ENCODE results near the gene PATE2. TPM values are rescaled to one million over a fixed set of nuclear protein-coding genes. Genes with fewer than 3 reads are reported as not detected.

The PATE2 gene
- total and polyA plus RNA-seq, 2 experiments from 2014 or later: not detected

GRCh38 chr11:125763483-125763882, 15.1 kb downstream of the PATE2 start:
- no peaks in the 10 kb centered on the region for H3K9me2 ChIP-seq (ENCODE audit: insufficient read depth)
- in situ Hi-C loops (cut with MboI): no loop called here
- no peak overlapping the region for H3K9ac ChIP-seq
- WGBS, 2 experiments (ENCODE audit: low coverage in 1 of 2, low lambda C conversion rate in 2 of 2, missing lambda C conversion rate in 2 of 2): 61% methylated on average over 2 of the region's 2 CpGs
- H3K4me1 ChIP-seq (ENCODE audit: insufficient read depth): no peaks in the 10 kb centered on the region
- H3K27ac ChIP-seq: no peak overlapping the region
- H3K27me3 ChIP-seq (replicated peaks; ENCODE audit: insufficient read depth): peaks cover 28% of the 10 kb centered on the region
- no peaks in the 10 kb centered on the region for H3K79me2 ChIP-seq (ENCODE audit: insufficient read depth)
- H3K36me3 ChIP-seq (ENCODE audit: low read depth): no peaks in the 10 kb centered on the region
- H3F3A ChIP-seq (ENCODE audit: insufficient read depth): no peaks in the 10 kb centered on the region
- TF ChIP-seq EZH2 (IDR thresholded peaks at IDR 0.05; ENCODE audit: insufficient read depth, poor library complexity, severe bottlenecking) (no peak), EZH2phosphoT487 (IDR thresholded peaks at IDR 0.05; ENCODE audit: insufficient read depth, low read depth) (no peak)
- H4K20me1 ChIP-seq (ENCODE audit: insufficient read depth): no peaks in the 10 kb centered on the region
- H3K4me2 ChIP-seq (ENCODE audit: unreplicated experiment): no peak overlapping the region
- no peak overlapping the region for H3K4me3 ChIP-seq
- no peak overlapping the region for H2AFZ ChIP-seq
- no peaks in the 10 kb centered on the region for H3K9me3 ChIP-seq (ENCODE audit: low read depth)
- no peak for DNase-seq

- H2AFZ ChIP-seq: no peak overlapping the region
- in situ Hi-C loops (cut with MboI): no loop called here
- H3K27me3 ChIP-seq (replicated peaks; ENCODE audit: insufficient read depth): peaks cover 28% of the 10 kb centered on the region
- no peaks in the 10 kb centered on the region for H3K79me2 ChIP-seq (ENCODE audit: insufficient read depth)
- no peaks in the 10 kb centered on the region for H3K36me3 ChIP-seq (ENCODE audit: low read depth)
- TF ChIP-seq EZH2phosphoT487 (IDR thresholded peaks at IDR 0.05; ENCODE audit: insufficient read depth, low read depth) (no peak), EZH2 (IDR thresholded peaks at IDR 0.05; ENCODE audit: insufficient read depth, poor library complexity, severe bottlenecking) (no peak)
- no peaks in the 10 kb centered on the region for H3K4me1 ChIP-seq (ENCODE audit: insufficient read depth)
- WGBS, 2 experiments (ENCODE audit: low coverage in 1 of 2, low lambda C conversion rate in 2 of 2, missing lambda C conversion rate in 2 of 2): 9 to 22% methylated on average over 1 of the region's 1 CpG
- no peak overlapping the region for H3K4me2 ChIP-seq (ENCODE audit: unreplicated experiment)
- H3F3A ChIP-seq (ENCODE audit: insufficient read depth): no peaks in the 10 kb centered on the region
- no peak overlapping the region for H3K4me3 ChIP-seq
- DNase-seq: no peak
- H4K20me1 ChIP-seq (ENCODE audit: insufficient read depth): no peaks in the 10 kb centered on the region
- no peaks in the 10 kb centered on the region for H3K9me2 ChIP-seq (ENCODE audit: insufficient read depth)
- no peak overlapping the region for H3K27ac ChIP-seq
- H3K9me3 ChIP-seq (ENCODE audit: low read depth): no peaks in the 10 kb centered on the region
- no peak overlapping the region for H3K9ac ChIP-seq
Measured at GRCh38 chr11:125762445-125762844, 16.2 kb downstream of the PATE2 start.

- Histone ChIP-seq H3K9me3 (ENCODE audit: low read depth) (no peaks in the 10 kb centered on the region), H3K4me3 (no peak overlapping the region), H3K9me2 (ENCODE audit: insufficient read depth) (no peaks in the 10 kb centered on the region), H2AFZ (no peak overlapping the region), H3K4me2 (ENCODE audit: unreplicated experiment) (no peak overlapping the region), H4K20me1 (ENCODE audit: insufficient read depth) (no peaks in the 10 kb centered on the region), H3K27ac (no peak overlapping the region), H3K79me2 (ENCODE audit: insufficient read depth) (no peaks in the 10 kb centered on the region), H3F3A (ENCODE audit: insufficient read depth) (no peaks in the 10 kb centered on the region), H3K9ac (no peak overlapping the region), H3K4me1 (ENCODE audit: insufficient read depth) (no peaks in the 10 kb centered on the region), H3K27me3 (replicated peaks; ENCODE audit: insufficient read depth) (peaks cover 19% of the 10 kb centered on the region), H3K36me3 (ENCODE audit: low read depth) (no peaks in the 10 kb centered on the region)
- WGBS, 2 experiments (ENCODE audit: low coverage in 1 of 2, low lambda C conversion rate in 2 of 2, missing lambda C conversion rate in 2 of 2): 46 to 57% methylated on average over 7 of the region's 7 CpGs
- DNase-seq: no peak
- TF ChIP-seq EZH2 (IDR thresholded peaks at IDR 0.05; ENCODE audit: insufficient read depth, poor library complexity, severe bottlenecking) (no peak), EZH2phosphoT487 (IDR thresholded peaks at IDR 0.05; ENCODE audit: insufficient read depth, low read depth) (no peak)
- in situ Hi-C loops (cut with MboI): no loop called here
Measured at GRCh38 chr11:125756050-125756449, 22.6 kb downstream of the PATE2 start.

- in situ Hi-C loops (cut with MboI): no loop called here
- no peak overlapping the region for H3K4me2 ChIP-seq (ENCODE audit: unreplicated experiment)
- no peak overlapping the region for H3K4me3 ChIP-seq
- H2AFZ ChIP-seq: no peak overlapping the region
- H3K9me2 ChIP-seq (ENCODE audit: insufficient read depth): no peaks in the 10 kb centered on the region
- no peaks in the 10 kb centered on the region for H3K4me1 ChIP-seq (ENCODE audit: insufficient read depth)
- no peaks in the 10 kb centered on the region for H3K36me3 ChIP-seq (ENCODE audit: low read depth)
- TF ChIP-seq EZH2 (IDR thresholded peaks at IDR 0.05; ENCODE audit: insufficient read depth, poor library complexity, severe bottlenecking) (no peak), EZH2phosphoT487 (IDR thresholded peaks at IDR 0.05; ENCODE audit: insufficient read depth, low read depth) (no peak)
- no peaks in the 10 kb centered on the region for H3K79me2 ChIP-seq (ENCODE audit: insufficient read depth)
- WGBS, 2 experiments (ENCODE audit: low coverage in 1 of 2, low lambda C conversion rate in 2 of 2, missing lambda C conversion rate in 2 of 2): 24 to 36% methylated on average over 2 of the region's 2 CpGs
- H4K20me1 ChIP-seq (ENCODE audit: insufficient read depth): no peaks in the 10 kb centered on the region
- peaks cover 31% of the 10 kb centered on the region for H3K27me3 ChIP-seq (replicated peaks; ENCODE audit: insufficient read depth)
- H3K9ac ChIP-seq: no peak overlapping the region
- H3K9me3 ChIP-seq (ENCODE audit: low read depth): no peaks in the 10 kb centered on the region
- no peaks in the 10 kb centered on the region for H3F3A ChIP-seq (ENCODE audit: insufficient read depth)
- H3K27ac ChIP-seq: no peak overlapping the region
- no peak for DNase-seq
Measured at GRCh38 chr11:125750629-125751028, 28.0 kb downstream of the PATE2 start.

GRCh38 chr11:125745979-125746378, 32.6 kb downstream of the PATE2 start, which contains the start of gene PATE1:
TSS of gene PATE1 (plus strand) at chr11:125746279. CDS start at chr11:125746305, 26 bp downstream.
- H3K27ac ChIP-seq: no peak within 1 kb of the TSS
- 44% methylated on average over 3 of the region's 3 CpGs for WGBS, 2 experiments (ENCODE audit: low coverage in 1 of 2, low lambda C conversion rate in 2 of 2, missing lambda C conversion rate in 2 of 2)
- no peaks in the 10 kb centered on the region for H4K20me1 ChIP-seq (ENCODE audit: insufficient read depth)
- no peak within 1 kb of the TSS for H3K9ac ChIP-seq
- H3K4me2 ChIP-seq (ENCODE audit: unreplicated experiment): no peak within 1 kb of the TSS
- H3K9me3 ChIP-seq (ENCODE audit: low read depth): no peaks in the 10 kb centered on the region
- H3K4me3 ChIP-seq: no peak within 1 kb of the TSS
- no peaks in the 10 kb centered on the region for H3F3A ChIP-seq (ENCODE audit: insufficient read depth)
- no peaks in the 10 kb centered on the region for H3K9me2 ChIP-seq (ENCODE audit: insufficient read depth)
- TF ChIP-seq EZH2phosphoT487 (IDR thresholded peaks at IDR 0.05; ENCODE audit: insufficient read depth, low read depth) (no peak), EZH2 (IDR thresholded peaks at IDR 0.05; ENCODE audit: insufficient read depth, poor library complexity, severe bottlenecking) (no peak)
- no peaks in the 10 kb centered on the region for H3K4me1 ChIP-seq (ENCODE audit: insufficient read depth)
- peaks cover 46% of the 10 kb centered on the region for H3K27me3 ChIP-seq (replicated peaks; ENCODE audit: insufficient read depth)
- no peaks in the 10 kb centered on the region for H3K79me2 ChIP-seq (ENCODE audit: insufficient read depth)
- no peaks in the 10 kb centered on the region for H3K36me3 ChIP-seq (ENCODE audit: low read depth)
- DNase-seq: no peak
- in situ Hi-C loops (cut with MboI): no loop called here
- no peak within 1 kb of the TSS for H2AFZ ChIP-seq
